ENCODE results near the gene CACNA2D4.

Gene CACNA2D4

DNA sequence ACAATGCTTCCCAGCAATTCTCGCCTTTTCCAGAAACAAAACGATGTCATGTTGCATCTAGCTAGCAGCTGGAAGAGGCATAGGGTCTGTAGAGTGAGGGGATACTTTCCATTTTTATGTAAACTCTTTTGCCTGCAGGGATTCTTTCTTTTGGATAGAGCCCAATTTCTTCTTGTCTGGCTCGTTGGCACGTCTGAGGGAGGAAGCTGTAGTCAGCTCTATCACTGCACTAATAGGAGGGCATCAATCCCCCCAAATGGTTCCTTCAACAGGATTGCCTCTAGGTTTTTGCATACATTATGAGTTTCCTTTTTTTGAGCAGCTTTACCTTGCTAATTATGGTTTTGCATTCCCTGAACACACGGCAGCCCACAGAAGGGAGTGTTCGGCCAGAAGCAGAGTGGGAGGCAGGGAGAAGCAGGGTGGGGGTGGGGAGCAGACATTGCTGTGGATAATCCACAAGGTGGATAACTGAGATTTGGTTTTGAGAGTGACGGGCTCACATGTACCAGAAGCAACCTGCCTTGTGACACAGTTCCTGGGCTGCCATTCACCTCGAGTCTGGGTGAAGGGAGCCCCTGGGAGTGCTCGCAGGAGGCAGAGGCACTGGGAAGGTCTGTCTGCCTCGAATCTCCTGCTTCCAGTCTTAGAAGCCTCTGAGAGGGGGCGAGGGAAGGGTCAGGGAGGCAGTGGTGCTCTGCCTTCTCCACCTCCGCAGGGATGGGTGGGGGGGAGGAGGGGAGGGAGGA, 73.6 kb downstream of the CACNA2D4 start:
- H3K36me3 ChIP-seq (ENCODE audit: insufficient read depth), result no peaks in the 10 kb centered on the region
- H3K4me1 ChIP-seq (ENCODE audit: low read depth, poor library complexity, severe bottlenecking), result no peaks in the 10 kb centered on the region
- H3K9ac ChIP-seq, result no peak overlapping the region
- H3K79me2 ChIP-seq (ENCODE audit: insufficient read depth, low read depth), result no peaks in the 10 kb centered on the region
- H3K27me3 ChIP-seq (ENCODE audit: insufficient read depth, low read depth), result peaks cover 39% of the 10 kb centered on the region; the same call in 1 of the 2 replicates
- no peaks in the 10 kb centered on the region for H4K20me1 ChIP-seq (ENCODE audit: insufficient read depth)
- H3K4me3 ChIP-seq (IDR thresholded peaks at IDR 0.05; ENCODE audit: insufficient read depth, low read depth, low read length), result no peak overlapping the region
- H3K4me2 ChIP-seq, result no peak overlapping the region
- H2AFZ ChIP-seq (ENCODE audit: low read depth), result no peak overlapping the region
- no peak overlapping the region for H3K27ac ChIP-seq
- TF ChIP-seq, protein P1, sequence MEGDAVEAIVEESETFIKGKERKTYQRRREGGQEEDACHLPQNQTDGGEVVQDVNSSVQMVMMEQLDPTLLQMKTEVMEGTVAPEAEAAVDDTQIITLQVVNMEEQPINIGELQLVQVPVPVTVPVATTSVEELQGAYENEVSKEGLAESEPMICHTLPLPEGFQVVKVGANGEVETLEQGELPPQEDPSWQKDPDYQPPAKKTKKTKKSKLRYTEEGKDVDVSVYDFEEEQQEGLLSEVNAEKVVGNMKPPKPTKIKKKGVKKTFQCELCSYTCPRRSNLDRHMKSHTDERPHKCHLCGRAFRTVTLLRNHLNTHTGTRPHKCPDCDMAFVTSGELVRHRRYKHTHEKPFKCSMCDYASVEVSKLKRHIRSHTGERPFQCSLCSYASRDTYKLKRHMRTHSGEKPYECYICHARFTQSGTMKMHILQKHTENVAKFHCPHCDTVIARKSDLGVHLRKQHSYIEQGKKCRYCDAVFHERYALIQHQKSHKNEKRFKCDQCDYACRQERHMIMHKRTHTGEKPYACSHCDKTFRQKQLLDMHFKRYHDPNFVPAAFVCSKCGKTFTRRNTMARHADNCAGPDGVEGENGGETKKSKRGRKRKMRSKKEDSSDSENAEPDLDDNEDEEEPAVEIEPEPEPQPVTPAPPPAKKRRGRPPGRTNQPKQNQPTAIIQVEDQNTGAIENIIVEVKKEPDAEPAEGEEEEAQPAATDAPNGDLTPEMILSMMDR (conservative IDR thresholded peaks at IDR 0.05; ENCODE audit: low read depth, low read length), result no peak

DNA sequence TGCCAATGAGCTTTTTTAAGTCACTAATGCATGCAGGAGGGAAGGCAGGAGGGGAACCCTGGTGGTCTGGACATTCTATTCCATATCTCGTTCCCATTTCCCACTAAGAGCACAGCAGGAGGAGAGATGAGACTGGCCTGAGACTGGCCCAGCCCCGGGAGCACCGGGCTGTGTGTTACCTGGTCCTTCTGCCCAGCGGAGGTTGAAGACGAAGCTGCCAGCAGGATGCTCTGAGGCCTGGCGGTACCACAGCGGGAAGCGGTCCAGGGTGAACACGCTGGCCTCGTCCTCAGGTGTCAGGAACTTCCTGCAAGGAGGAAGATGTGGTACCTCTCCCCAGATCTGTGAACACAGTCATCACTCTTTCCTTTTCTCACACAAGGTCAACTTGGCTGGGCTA, 74.2 kb downstream of the CACNA2D4 start:
- H3K27me3 ChIP-seq (ENCODE audit: insufficient read depth, low read depth), result peaks cover 39% of the 10 kb centered on the region; the same call in 1 of the 2 replicates
- no peak overlapping the region for H3K4me3 ChIP-seq (IDR thresholded peaks at IDR 0.05; ENCODE audit: insufficient read depth, low read depth, low read length)
- H3K36me3 ChIP-seq (ENCODE audit: insufficient read depth), result no peaks in the 10 kb centered on the region
- H3K79me2 ChIP-seq (ENCODE audit: insufficient read depth, low read depth), result no peaks in the 10 kb centered on the region
- no peaks in the 10 kb centered on the region for H3K4me1 ChIP-seq (ENCODE audit: low read depth, poor library complexity, severe bottlenecking)
- no peak overlapping the region for H3K4me2 ChIP-seq
- no peak overlapping the region for H3K27ac ChIP-seq
- TF ChIP-seq, protein P1 (conservative IDR thresholded peaks at IDR 0.05; ENCODE audit: low read depth, low read length), result no peak
- no peaks in the 10 kb centered on the region for H4K20me1 ChIP-seq (ENCODE audit: insufficient read depth)
- no peak overlapping the region for H3K9ac ChIP-seq
- H2AFZ ChIP-seq (ENCODE audit: low read depth), result no peak overlapping the region

DNA sequence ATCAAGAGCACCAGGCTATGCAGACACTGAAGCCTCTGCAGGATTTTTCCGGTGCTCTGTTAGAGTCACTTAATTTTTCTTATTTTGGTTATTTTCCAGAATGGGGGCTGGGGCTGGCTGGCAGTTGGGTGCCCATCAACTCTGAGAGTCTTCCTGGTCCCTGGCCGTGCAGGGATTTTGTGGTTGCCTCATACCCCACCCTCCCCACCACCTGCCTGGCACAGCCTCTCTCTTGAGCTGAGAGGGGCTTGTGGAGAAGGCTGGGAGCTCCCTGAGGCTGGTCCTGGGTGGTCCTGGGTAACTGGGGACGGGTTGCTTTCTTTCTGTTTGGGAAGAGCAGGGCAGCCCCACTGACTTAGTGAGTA, 74.8 kb downstream of the CACNA2D4 start:
- Histone ChIP-seq H3K4me2 (no peak overlapping the region), H2AFZ (ENCODE audit: low read depth) (no peak overlapping the region), H3K4me3 (IDR thresholded peaks at IDR 0.05; ENCODE audit: insufficient read depth, low read depth, low read length) (no peak overlapping the region), H4K20me1 (ENCODE audit: insufficient read depth) (no peaks in the 10 kb centered on the region), H3K79me2 (ENCODE audit: insufficient read depth, low read depth) (no peaks in the 10 kb centered on the region), H3K27me3 (ENCODE audit: insufficient read depth, low read depth) (peaks cover 39% of the 10 kb centered on the region; the same call in 1 of the 2 replicates), H3K36me3 (ENCODE audit: insufficient read depth) (no peaks in the 10 kb centered on the region), H3K27ac (no peak overlapping the region), H3K9ac (no peak overlapping the region), H3K4me1 (ENCODE audit: low read depth, poor library complexity, severe bottlenecking) (no peaks in the 10 kb centered on the region)
- TF ChIP-seq, protein P1 (conservative IDR thresholded peaks at IDR 0.05; ENCODE audit: low read depth, low read length), result no peak

DNA sequence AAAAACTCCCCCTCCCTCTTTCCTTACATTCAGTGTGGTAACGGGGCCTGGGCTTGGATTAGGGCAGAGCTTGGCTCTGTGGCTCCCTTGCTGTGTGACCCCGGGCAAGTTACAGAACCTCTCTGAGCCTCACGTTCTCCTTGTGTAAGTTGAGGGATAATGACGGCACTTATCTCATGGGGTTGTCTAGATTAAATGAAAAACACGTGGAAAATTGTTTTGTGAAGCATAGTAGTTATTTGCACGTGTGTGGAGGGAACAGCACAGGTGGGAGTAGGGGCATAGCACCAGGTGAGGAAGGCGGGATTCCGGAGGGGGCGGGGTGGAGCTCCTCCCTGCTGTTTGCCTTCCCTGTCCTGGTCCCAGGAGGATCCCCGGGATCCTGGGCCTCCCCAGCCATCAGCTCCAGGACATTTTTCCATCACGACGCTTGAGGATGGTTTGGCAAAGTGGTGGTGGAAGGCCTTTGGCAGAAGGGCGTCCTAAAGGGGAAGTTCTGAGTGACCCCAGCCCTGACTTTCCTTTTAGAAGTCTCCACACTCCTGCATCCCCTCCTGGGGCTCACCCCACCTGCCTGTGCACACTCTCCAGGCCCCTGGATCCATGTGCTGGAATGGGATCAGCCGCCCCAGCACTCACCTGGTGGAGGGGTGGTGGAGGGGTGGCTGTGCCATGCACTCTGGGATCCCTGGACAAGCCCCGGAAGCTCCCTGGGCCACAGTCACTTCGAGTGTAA, 75.4 kb downstream of the CACNA2D4 start:
- Histone ChIP-seq H3K4me1 (ENCODE audit: low read depth, poor library complexity, severe bottlenecking) (no peaks in the 10 kb centered on the region), H2AFZ (ENCODE audit: low read depth) (no peak overlapping the region), H4K20me1 (ENCODE audit: insufficient read depth) (no peaks in the 10 kb centered on the region), H3K9ac (no peak overlapping the region), H3K27ac (no peak overlapping the region), H3K27me3 (ENCODE audit: insufficient read depth, low read depth) (peaks cover 45% of the 10 kb centered on the region; the same call in 1 of the 2 replicates), H3K4me3 (IDR thresholded peaks at IDR 0.05; ENCODE audit: insufficient read depth, low read depth, low read length) (no peak overlapping the region), H3K4me2 (no peak overlapping the region), H3K36me3 (ENCODE audit: insufficient read depth) (no peaks in the 10 kb centered on the region), H3K79me2 (ENCODE audit: insufficient read depth, low read depth) (no peaks in the 10 kb centered on the region)
- TF ChIP-seq, protein P1 (conservative IDR thresholded peaks at IDR 0.05; ENCODE audit: low read depth, low read length), result no peak

All from KMS-11 (cell line).